ENCODE results near the gene ZYX.
"Not testable (repeated sequence)": the region's sequence is repeated elsewhere in the genome, so short reads cannot be mapped to it uniquely, and the experiment has no call there.

The ZYX gene

GRCh38 chr7:143384661-143385631, 3.8 kb downstream of the ZYX start:
- DNase-seq (ENCODE audit: low read depth, low spot score): no peak

GRCh38 chr7:143385891-143386781, 5.0 kb downstream of the ZYX start:
- no peak for DNase-seq (ENCODE audit: low read depth, low spot score)

GRCh38 chr7:143387156-143387975, 6.2 kb downstream of the ZYX start:
- DNase-seq (ENCODE audit: low read depth, low spot score): no peak

GRCh38 chr7:143388051-143388450, 6.9 kb downstream of the ZYX start:
- DNase-seq (ENCODE audit: low read depth, low spot score): no peak

- no peak for DNase-seq (ENCODE audit: low read depth, low spot score)
These were observed 7.5 kb downstream of the ZYX start for GRCh38 chr7:143388491-143389101.

GRCh38 chr7:143389316-143390103, 8.4 kb downstream of the ZYX start:
- DNase-seq (ENCODE audit: low read depth, low spot score): no peak

GRCh38 chr7:143390104-143390772, 9.1 kb downstream of the ZYX start:
- DNase-seq (ENCODE audit: low read depth, low spot score): no peak

GRCh38 chr7:143390773-143391317, 9.7 kb downstream of the ZYX start:
- DNase-seq (ENCODE audit: low read depth, low spot score): no peak

GRCh38 chr7:143391462-143392404, 10.6 kb downstream of the ZYX start:
- DNase-seq (ENCODE audit: low read depth, low spot score): no peak

- not testable (repeated sequence) for DNase-seq (ENCODE audit: low read depth, low spot score)
These were observed 11.3 kb downstream of the ZYX start for GRCh38 chr7:143392427-143392826.

- DNase-seq (ENCODE audit: low read depth, low spot score): no peak
These were observed 11.7 kb downstream of the ZYX start for GRCh38 chr7:143392875-143393266.

GRCh38 chr7:143393267-143394041, 12.3 kb downstream of the ZYX start:
- no peak for DNase-seq (ENCODE audit: low read depth, low spot score)

GRCh38 chr7:143394068-143394467, 12.9 kb downstream of the ZYX start:
- DNase-seq (ENCODE audit: low read depth, low spot score): no peak

- DNase-seq (ENCODE audit: low read depth, low spot score): no peak
These were observed 13.6 kb downstream of the ZYX start for GRCh38 chr7:143394777-143395176.

GRCh38 chr7:143395187-143396149, 14.3 kb downstream of the ZYX start:
- DNase-seq (ENCODE audit: low read depth, low spot score): no peak

GRCh38 chr7:143396182-143396581, 15.0 kb downstream of the ZYX start:
- DNase-seq (ENCODE audit: low read depth, low spot score): no peak

Data from activated naive CD8-positive, alpha-beta T cell treated with anti-CD3 and anti-CD28 coated beads, Interleukin-2, amount 50 U/mL, for 16 hours (primary cell).